ENCODE data around the gene PVALEF.
"Not testable (repeated sequence)": the region's sequence is repeated elsewhere in the genome, so short reads cannot be mapped to it uniquely, and the experiment has no call there.

PVALEF gene

GRCh38 chr17:81144423-81144781, 20.9 kb upstream of the PVALEF start:
- no peak for DNase-seq (ENCODE audit: low read depth)

GRCh38 chr17:81146208-81146607, 19.1 kb upstream of the PVALEF start:
- DNase-seq (ENCODE audit: low read depth) = not testable (repeated sequence)

GRCh38 chr17:81147701-81148100, 17.6 kb upstream of the PVALEF start:
- DNase-seq (ENCODE audit: low read depth) = no peak

GRCh38 chr17:81148571-81148970, 16.7 kb upstream of the PVALEF start:
- no peak for DNase-seq (ENCODE audit: low read depth)

GRCh38 chr17:81148986-81149533, 16.2 kb upstream of the PVALEF start:
- no peak for DNase-seq (ENCODE audit: low read depth)

GRCh38 chr17:81150377-81151077, 14.8 kb upstream of the PVALEF start:
- DNase-seq (ENCODE audit: low read depth) = no peak

- no peak for DNase-seq (ENCODE audit: low read depth)
These were observed 14.0 kb upstream of the PVALEF start for GRCh38 chr17:81151278-81151677.

- DNase-seq (ENCODE audit: low read depth) = no peak
These were observed 12.9 kb upstream of the PVALEF start for GRCh38 chr17:81152288-81152828.

GRCh38 chr17:81153340-81153803, 11.9 kb upstream of the PVALEF start:
- no peak for DNase-seq (ENCODE audit: low read depth)

- not testable (repeated sequence) for DNase-seq (ENCODE audit: low read depth)
These were observed 11.3 kb upstream of the PVALEF start for GRCh38 chr17:81154016-81154415.

GRCh38 chr17:81154961-81155360, 10.3 kb upstream of the PVALEF start:
- no peak for DNase-seq (ENCODE audit: low read depth)

- DNase-seq (ENCODE audit: low read depth) = no peak
These were observed 8.2 kb upstream of the PVALEF start for GRCh38 chr17:81156866-81157805.

- no peak for DNase-seq (ENCODE audit: low read depth)
These were observed 7.2 kb upstream of the PVALEF start for GRCh38 chr17:81157848-81158687.

- DNase-seq (ENCODE audit: low read depth) = no peak
These were observed 6.4 kb upstream of the PVALEF start for GRCh38 chr17:81158688-81159590.

GRCh38 chr17:81159611-81160265, 5.6 kb upstream of the PVALEF start:
- no peak for DNase-seq (ENCODE audit: low read depth)

GRCh38 chr17:81160306-81160705, 5.0 kb upstream of the PVALEF start:
- no peak for DNase-seq (ENCODE audit: low read depth)

GRCh38 chr17:81160747-81161453, 4.4 kb upstream of the PVALEF start:
- DNase-seq (ENCODE audit: low read depth) = no peak

- no peak for DNase-seq (ENCODE audit: low read depth)
These were observed 3.8 kb upstream of the PVALEF start for GRCh38 chr17:81161536-81161935.

- DNase-seq (ENCODE audit: low read depth) = no peak
These were observed 3.3 kb upstream of the PVALEF start for GRCh38 chr17:81161972-81162371.
